NCI-H2196 (cell line): ENCODE data around the gene SLC5A5.

Experiments used
- DNase-seq: peaks from one replicate; lab custom pipeline; 2025; ENCODE audit not compliant: unreplicated experiment; lab: John Stamatoyannopoulos, UW

SLC5A5 gene

DNA sequence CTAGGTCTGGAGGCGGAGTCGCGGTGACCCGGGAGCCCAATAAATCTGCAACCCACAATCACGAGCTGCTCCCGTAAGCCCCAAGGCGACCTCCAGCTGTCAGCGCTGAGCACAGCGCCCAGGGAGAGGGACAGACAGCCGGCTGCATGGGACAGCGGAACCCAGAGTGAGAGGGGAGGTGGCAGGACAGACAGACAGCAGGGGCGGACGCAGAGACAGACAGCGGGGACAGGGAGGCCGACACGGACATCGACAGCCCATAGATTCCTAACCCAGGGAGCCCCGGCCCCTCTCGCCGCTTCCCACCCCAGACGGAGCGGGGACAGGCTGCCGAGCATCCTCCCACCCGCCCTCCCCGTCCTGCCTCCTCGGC, at the start of gene SLC5A5:
Gene SLC5A5, plus strand, starts transcription at position 68 of the 373 bp plus-strand sequence. CDS start 375 bp downstream, outside the sequence.
- no peak for DNase-seq

DNA sequence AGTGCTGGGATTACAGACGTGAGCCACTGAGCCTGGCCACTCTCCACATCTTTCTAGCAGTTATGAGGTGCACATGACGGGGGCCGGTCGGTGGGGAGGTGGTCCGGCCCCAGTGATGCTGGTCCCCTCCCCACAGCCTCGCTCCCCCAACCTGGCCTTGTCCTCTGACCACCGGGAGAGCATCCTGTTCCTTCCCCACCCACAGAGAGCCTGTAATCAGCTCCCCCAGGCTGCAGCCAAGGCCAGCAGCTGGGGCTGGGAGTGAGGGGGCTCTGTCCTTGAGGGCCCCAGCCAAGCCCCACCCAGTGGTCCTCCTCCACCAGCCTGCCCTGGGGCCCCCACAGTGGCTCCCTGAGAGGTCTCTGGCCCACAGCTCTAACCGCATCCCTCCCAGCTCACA, 47.4 kb upstream of the SLC5A5 start:
- no peak for DNase-seq

DNA sequence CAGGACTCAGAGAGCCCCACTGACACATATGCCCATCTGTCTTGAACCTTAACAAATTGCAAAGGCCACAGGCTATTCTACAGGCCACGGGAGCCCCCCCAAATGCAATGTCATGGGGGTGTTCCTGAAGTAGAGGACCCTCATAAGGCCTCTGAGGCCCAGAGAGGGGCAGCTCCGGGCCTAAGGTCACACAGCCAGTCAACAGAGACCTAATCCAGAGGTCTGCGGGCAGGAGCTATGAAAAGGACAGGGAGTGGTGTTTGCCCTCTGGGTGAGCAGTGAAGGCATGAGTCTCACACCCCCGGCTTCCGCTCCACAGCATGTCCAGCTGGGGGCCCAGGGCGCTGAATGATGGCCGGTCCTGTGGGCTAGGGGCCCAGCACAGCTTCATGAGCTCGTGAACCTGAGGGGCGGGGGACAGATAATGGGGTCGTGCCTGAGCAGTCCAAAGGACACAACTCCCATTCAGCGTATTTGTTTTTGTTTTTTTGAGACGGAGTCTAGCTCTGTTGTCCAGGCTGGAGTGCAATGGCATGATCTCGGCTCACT, 45.2 kb upstream of the SLC5A5 start:
- no peak for DNase-seq

DNA sequence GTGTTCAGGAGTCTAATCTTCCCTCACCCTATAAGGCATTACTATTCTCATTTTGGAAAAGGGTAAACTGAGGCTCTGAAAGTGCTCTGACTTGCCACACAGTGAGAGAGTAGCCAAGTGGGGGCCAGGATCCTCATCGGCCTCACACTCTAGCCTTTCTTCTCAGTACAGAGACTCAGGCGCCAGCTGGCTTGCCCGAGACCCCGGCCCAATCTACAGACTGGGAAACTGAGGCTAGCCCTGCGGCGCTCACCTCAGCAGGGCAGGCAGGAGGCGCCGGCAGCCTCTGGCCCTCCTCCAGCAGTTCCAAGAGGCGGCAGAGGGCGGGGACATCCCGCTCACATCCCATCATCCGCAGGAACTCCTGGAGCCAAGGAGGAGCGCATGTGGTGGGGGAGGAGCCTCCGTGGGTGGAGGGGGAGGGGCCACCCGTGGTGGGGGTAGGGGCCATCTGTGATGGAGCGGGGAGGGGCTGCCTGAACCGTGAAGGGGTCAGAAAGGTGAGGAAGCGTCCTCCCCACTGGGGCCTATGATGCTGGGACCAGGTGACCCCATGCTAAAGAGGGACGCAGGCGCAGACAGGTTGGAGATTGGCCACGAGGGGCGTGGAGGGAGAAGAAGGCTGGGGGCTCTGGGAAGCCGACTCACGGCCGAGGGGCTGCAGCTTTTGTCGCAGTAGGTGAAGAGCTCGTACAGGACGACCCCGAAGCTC, 41.7 kb upstream of the SLC5A5 start:
- DNase-seq: peak; percentile 93

DNA sequence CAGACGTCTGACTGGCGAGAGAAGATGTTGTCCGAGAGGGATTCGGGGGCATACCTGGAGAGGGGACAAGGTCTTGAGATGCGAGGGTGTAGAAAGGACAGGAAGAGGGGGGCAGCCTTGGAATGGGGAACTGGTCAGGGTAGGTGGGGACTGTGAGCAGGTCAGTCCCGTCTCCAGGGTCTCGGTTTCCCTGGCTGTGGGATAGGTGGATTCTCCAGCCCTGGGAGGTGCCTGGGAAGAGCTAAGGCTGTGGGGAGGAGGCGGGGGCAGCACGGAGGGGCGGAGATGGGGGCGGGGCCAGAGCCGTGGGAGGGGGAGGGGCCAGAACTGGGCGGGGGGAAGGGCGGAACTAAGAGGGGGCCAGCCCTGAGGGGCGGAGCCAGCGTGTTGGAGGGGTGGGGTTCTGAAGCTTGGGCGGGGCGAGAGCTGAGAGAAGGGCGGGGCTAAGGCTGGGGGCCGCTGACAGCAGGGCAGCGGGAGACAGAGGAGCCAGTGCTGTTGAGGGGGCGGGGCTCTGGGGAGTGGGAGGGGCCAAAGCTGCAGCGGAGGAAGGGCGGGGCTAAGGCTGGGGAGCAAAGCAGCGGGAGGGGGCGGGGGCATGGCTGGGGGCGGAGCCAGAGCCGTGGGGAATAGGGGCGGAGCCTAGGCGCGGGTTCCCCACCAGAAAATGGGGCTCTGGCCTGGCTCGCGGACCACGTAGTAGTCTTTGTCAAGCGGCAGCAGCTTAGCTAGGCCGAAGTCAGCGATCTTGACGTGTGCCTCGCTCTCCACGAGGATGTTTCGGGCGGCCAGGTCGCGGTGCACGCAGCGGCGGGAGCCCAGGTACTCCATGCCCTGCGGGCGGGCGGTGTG, 41.0 kb upstream of the SLC5A5 start:
- DNase-seq: peak; percentile 95

DNA sequence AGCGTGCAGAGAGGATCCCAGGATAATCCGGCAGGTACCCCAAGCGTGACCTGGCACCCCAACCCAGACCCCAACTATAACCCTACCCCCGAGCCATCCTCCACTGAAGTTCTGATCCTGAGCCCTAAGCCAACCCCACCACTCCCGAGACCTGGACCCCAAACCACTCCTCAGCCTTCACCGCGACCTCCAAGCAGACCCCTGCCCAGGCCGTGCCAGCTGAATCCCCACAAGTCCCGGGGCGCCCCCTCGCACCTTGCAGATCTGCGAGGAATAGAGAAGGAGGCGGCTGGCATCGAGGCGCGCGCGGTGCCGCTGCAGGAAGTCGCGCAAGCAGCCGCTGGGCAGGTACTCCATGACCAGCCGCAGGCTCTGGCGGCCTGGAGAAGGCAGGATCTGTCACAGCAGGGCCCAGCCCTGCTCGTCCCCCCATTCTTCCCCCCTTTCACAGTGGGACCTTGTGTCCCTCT, 40.3 kb upstream of the SLC5A5 start:
- no peak for DNase-seq

DNA sequence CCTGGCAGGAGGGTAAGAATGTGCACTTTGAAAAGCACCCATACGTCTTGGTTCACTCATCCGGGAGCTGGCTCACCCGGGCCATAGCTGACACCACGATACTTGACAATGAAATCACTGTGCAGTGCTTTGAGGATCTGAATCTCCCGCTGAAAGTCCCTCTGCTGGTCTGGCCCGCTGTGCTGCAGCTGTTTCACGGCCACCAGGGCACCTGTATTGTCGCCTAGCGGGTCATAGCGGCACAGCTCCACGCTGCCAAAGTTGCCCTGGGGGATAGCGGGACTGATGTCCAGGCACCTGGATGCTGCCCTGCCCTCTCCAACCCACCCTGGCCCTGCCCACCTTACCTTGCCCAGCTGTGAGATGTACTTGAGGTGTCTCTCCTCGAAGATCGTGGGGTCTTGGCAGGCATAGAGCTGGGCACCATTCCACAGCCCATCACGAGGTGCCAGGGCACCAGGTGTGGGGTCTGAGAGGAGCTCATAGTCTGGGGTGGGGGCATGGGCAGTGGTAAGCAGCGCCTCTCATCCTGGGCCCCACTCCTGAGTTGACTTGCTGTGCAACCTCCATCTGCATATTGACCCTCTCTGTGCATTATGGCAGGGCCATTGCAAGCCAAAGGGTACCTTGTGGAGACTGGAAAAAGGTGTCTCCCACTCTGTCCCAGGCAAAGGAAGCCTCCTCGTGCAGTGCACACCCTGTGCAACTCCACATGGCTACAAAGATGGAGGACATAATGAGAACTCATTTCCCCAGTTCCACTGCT, 39.1 kb upstream of the SLC5A5 start:
- DNase-seq: no peak

DNA sequence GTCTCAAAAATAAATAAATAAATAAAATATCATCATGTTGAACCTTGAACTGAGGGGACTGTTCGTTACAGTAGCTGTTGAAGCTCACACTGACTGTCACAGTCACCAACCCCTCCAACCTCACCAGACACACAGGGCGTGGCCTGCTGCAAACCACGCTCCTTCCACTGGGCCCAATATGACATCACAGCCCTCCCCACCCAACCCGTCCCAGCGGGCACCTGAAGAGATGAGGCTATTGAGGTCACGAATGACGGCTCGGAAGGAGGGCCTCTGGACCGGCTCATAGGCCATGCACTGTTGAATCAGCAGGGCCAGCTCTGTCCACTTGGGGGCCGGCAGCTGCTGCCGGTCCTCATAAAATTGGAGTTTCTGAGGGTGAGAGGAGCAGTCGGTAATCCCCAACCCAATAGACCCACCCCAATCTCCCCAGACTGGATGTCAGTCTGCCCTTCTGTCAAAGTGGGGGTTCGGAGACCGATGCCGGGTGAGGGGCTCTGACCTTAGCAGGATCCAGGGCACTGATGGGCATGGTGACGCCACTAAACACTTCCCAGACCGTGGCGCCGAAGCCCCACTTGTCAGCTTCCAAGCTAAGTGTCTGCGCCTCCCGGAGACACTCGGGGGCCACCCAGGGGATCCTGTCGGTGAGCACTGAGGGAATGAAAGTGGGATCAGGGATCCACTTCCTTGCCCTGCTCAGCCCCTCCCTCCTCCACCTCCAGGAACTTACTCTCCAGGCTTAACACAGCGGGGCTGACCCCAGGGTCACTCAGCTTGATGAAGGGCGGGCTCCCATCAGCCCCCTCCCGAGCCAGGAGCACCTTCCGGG, 37.2 kb upstream of the SLC5A5 start:
- DNase-seq: no peak

DNA sequence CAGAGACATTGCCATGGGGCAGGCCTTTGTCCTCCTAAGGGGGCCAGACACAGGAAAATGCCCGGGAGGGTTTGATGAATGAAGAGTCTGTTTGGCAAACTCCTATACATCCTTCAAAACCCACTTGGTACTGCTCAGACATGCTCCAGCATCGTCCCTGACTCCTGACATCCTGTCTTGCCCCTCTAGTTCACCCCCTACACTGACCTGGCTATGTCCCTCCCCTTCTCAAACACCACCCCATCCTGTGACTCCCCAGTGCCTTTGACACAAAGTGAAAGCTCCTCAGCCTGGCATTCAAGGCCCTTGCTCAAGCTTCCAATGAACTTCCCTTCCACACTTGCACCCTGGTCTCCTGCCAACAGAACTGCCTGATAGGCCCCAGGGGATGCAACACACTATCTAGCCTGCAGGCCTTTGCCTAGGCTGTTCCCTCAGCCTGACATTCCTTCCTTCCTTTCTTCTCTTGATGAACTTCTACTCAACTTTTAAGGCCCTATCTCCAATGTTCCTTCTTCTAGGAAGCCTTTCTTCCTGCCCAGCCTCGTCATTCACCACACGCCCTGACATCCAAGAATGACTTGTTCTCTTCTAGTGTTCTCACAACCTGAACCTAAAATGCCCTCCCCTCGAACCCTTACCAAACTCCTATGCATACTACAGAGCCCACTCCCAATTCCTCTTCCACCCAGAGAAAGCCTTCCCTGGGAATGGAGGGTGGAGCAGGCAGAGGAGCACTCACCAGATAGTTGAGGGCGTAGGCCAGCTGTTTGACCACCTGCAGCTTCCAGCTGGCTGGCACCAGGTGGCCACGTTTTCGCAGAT, 36.4 kb upstream of the SLC5A5 start:
- no peak for DNase-seq

DNA sequence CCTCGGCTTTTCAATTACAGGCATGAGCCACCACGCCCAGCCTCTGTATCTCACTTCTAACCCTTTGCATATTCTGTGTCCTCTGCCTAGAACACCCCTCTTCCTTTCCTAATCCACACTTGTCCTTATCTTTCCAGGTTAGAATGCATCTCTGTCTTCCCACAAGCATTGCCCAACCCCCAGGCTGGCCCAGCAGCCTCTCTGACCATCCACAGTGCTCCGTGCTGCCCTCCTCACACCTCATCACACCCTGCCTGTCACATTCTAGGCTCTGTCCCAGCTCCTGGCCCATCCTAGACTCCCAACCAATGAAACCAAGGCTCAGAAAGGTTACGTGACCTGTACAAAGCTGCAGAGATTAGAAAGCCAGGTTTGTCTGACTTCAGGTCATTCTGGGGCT, 35.2 kb upstream of the SLC5A5 start:
- no peak for DNase-seq

DNA sequence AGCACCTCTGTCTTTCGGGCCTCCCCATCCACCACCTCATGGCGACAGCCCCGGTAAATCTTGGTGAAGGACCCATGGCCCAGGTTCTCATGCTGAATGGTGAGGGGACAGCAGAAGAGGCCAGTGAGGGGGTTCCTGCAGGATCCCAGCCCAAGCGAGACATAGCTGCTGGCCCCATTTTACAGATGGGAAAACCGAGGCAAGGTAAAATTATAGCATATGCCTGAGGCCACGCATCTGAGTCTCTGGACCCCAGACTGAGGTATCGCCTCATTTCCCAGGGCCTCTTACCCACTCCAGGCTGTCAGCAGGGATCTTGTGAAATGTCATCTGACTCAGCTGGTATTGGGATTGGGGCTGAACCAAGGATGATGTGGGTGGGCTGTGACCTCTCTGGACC, 33.8 kb upstream of the SLC5A5 start:
- no peak for DNase-seq

DNA sequence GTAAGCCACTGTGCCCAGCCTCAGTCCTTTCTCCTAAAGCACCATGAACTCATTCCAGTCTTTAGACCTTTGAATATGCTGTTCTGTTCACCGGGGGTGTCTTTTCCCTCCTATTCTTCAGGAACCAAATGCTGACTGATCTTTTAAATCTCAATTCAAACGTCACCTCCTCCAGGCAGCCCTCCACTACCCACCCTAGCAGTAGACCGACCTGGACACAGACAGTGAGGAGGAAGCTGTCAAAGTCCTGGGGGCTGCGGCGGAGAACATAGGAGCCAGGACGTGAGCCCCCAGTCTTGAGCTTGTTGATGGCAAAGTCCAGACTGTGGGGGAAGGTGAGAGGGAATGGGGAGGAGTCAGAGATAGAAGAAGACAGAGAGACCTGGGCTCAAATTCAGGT, 31.7 kb upstream of the SLC5A5 start:
- no peak for DNase-seq

DNA sequence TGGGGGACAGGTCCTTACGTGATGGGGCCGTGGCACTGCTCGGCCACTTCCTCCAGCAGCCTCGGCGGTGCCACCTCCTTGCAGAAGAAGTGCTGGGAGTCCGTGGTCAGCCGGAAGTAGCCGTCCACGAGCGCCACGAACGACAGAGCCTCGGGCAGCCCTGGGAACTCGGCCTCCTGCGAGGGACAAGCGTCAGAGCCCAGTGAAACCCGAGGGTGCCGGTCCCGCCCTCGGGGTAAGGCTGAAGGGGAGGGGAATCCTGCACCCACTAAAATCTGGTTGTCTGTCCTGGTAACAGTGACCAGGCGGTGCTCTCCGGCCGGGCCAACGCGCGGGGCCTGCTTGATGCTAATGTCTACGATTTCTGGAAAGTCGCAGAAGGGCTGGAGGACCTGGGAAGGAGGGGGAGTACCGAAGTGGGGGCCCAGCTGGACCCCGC, 30.4 kb upstream of the SLC5A5 start:
- DNase-seq: no peak

DNA sequence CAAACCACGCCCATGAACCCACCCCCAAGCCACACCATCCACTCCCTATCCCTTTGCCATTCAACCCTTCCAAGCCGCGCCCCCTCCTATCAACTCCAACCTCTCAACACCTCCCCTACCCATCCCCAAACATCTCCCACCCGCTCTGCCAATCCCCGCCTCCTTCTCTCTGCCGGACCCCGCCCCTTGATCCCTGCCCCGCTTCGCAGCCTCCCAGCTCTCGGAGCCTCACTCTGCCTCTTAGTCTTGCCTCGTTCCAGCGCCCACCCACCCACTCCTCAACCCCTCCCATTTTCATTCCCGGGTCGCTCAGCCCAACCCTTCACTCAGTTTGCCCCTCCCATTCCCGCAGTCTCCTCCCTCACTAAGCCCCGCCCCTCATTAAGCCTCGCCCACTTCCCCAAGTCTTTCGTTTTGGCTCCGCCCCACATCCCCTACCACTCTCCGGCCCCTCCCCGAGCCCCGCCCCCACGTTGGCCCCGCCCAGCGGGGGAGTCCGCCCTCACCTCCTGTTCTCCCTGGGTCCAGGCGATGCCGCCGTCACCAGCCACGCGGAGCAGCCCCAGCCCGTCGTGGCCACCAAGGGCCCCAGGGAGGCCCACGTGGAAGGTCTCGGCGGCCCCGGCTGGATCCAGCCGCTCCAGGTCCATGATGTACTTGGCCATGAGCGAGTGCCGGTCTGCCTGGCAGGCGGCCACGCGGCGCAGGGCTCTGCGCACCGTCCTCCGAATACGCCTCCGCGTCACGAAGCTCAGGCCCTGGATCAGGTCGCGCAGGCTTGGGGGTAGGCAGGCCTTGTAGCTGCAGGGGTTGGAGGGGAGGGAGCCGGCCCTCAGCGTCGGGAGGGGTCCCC, 29.7 kb upstream of the SLC5A5 start:
- peak; percentile 98 for DNase-seq

DNA sequence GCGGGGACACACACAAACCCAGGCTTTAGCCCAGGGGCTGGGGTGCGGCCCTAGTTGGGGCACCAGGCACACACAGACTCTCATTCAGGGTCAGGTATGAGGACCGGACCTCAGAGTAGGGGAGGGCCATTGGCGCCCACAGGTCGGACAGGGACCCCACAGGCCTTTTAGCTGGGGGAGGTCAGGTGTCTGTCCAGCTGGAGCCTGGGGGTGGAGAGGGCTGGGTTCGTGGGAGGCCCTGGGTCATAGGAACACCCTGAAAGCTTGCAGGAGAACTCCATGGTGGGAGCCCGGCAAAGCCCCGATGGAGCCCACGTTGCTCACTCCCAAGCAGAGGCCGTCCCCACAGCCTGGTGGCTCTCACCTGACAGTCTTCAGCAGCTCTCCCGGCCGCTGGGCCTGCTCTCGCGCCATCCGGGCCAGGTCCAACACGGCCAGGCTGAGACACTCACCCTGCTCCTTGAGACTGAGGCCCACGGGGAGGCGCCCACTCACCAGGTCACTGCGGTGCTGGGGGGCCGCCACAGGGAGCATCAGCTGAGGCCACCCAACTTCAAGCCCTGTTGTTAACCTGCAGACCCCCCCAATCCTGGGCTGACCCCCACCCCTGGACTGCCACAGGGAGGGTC, 29.0 kb upstream of the SLC5A5 start:
- no peak for DNase-seq

DNA sequence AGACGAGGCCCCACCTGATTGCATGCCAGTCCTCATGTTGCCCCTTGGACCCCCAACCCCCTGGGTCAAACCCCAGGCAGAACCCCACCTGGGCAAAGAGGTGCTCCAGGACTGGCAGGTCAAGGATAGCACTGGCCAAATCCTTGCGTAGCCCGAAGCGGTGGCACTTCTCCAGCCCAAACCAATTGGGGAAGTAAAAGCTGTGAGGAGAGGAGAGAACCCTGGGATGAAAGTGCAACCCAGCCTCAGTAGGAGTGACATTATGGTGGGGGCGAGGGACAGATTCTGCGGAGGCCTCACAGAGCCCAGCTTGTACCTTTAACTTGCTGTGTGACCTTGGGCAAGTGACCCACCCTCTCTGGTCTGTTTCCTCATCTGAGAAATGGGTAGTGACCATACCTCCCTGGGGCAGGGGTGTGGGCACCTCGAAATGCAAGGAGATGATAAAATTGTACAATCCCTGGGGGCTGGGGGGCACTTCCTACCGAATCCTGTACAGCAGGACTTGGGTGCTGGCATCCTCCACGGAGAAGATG, 28.4 kb upstream of the SLC5A5 start:
- DNase-seq: no peak

DNA sequence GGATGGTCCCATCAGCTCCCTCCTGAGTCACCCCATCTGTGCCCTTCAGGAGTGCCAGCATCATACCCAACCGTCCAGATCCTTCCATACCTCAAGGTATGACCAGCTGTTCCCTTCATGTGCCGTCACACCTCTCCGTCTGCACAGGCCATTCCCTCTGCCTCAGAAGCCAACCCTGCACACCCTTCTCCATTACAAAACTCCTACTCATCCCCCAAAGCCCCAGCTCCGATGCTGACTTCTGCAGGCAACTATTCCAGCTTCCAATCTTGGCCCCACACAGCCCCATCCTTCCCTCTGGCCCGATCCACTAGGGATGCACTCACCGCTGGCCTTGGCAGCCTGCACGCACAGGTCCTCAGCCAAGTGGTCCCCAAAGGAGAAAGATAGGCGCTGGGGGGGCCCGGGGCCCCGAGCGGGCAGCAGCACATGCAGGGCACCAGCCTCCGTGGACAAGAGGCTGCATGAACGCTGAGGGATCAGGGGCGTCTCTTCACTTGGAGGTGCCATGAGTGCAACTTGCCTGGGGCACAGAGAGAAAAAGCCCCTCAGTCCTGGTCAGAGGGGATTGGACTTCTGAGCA, 27.7 kb upstream of the SLC5A5 start:
- no peak for DNase-seq

DNA sequence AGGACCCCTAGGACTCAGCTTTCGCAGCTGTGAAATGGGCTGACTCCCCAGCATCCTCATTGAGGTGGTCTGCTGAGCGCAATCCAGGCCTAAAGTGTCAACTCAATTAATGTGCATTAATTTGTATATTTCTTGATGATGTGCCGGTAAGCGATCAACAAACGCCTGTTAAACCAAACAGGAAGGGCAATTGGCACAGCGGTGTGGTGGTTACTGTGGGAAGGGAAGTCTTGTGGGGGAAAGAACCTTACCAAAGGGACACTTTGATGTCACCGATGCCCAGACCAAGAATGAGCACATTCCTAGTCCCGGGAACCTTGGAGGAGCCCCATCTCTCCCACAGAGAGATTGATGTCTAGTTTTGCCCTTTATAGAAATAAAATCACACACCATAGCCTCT, 25.6 kb upstream of the SLC5A5 start:
- no peak for DNase-seq
